ENCODE data around the gene FCER2. TPM values are rescaled to one million over a fixed set of nuclear protein-coding genes. Genes with fewer than 3 reads are reported as not detected.

Gene FCER2
- total RNA-seq, 1 donor from 2014 or later = 0.58 TPM

- Histone ChIP-seq H3K4me3 (peak within 1 kb of the TSS; percentile 100), H3K4me1 (peaks cover 6% of the 10 kb centered on the region), H3K27ac (peak within 1 kb of the TSS; percentile 92), H3K27me3 (no peaks in the 10 kb centered on the region), H3K36me3 (peaks cover 25% of the 10 kb centered on the region), H3K9me3 (no peaks in the 10 kb centered on the region)
- peak; percentile 94 for DNase-seq
- peak; percentile 91 for TF ChIP-seq CTCF (IDR thresholded peaks at IDR 0.05)
- intact Hi-C loops (cut with DNase I) = loop anchor here (10.0 kb wide), 1 partner anchor 124 kb away; no protein-coding TSS in a partner anchor
- ATAC-seq = peak; percentile 91
These were observed 21.2 kb downstream of the FCER2 start, which contains the start of gene TRAPPC5 for GRCh38 chr19:7680606-7681339. Gene TRAPPC5, plus strand, starts transcription at chr19:7680833. Its CDS starts 1,421 bp downstream, at chr19:7682254.

GRCh38 chr19:7679771-7680605, 21.9 kb downstream of the FCER2 start:
- ATAC-seq (no peak), DNase-seq (no peak)
- Histone ChIP-seq H3K27ac (no peak overlapping the region), H3K4me3 (peak overlapping the region; percentile 100), H3K36me3 (peaks cover 22% of the 10 kb centered on the region), H3K27me3 (no peaks in the 10 kb centered on the region), H3K4me1 (peaks cover 6% of the 10 kb centered on the region), H3K9me3 (no peaks in the 10 kb centered on the region)
- TF ChIP-seq CTCF (IDR thresholded peaks at IDR 0.05) = no peak
- intact Hi-C loops (cut with DNase I) = loop anchor here (10.0 kb wide), 1 partner anchor 125 kb away; no protein-coding TSS in a partner anchor

GRCh38 chr19:7678971-7679751, 22.8 kb downstream of the FCER2 start:
- Histone ChIP-seq H3K4me1 (peaks cover 6% of the 10 kb centered on the region), H3K36me3 (peaks cover 16% of the 10 kb centered on the region), H3K4me3 (peak overlapping the region; percentile 100), H3K27ac (no peak overlapping the region), H3K9me3 (no peaks in the 10 kb centered on the region), H3K27me3 (no peaks in the 10 kb centered on the region)
- DNase-seq (no peak), ATAC-seq (peak; percentile 3)
- TF ChIP-seq CTCF (IDR thresholded peaks at IDR 0.05) = peak; percentile 9
- intact Hi-C loops (cut with DNase I) = no loop called here

DNA sequence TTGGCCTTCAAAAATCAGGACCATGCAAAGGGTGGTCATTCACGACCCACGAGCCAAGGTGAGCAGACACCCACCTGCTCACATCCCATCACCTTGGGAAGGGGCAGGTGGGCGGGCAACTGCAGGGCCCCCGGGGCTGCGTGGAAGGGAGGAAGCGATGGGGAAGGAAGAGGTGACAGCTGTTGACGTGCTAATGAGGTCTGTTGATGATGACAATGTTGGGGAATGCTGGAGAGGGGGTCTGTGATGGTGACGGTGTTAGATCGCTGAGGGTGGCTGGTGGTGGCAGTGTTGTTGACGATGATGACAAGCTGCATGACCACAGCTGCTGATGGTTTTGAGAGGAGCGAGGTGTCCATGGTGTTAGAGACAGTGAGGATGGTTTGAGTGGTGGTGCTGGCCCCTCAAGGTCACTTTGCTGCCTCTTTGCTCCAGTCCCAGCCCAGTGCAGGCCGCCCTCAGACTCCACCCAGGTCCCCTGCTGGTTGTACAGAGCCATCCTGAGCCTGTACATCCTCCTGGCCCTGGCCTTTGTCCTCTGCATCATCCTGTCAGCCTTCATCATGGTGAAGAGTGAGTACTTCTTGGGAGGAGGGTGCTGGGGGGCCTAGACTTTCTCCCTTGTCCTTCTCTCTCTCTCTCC, 24.1 kb downstream of the FCER2 start:
- no peak for TF ChIP-seq CTCF (IDR thresholded peaks at IDR 0.05)
- Histone ChIP-seq H3K36me3 (peaks cover 4% of the 10 kb centered on the region), H3K27ac (peak overlapping the region; percentile 51), H3K4me1 (peaks cover 6% of the 10 kb centered on the region), H3K4me3 (peak overlapping the region; percentile 34), H3K27me3 (no peaks in the 10 kb centered on the region), H3K9me3 (no peaks in the 10 kb centered on the region)
- peak; percentile 70 for DNase-seq
- no peak for ATAC-seq
- intact Hi-C loops (cut with DNase I) = no loop called here

- ATAC-seq (peak; percentile 8), DNase-seq (peak; percentile 83)
- intact Hi-C loops (cut with DNase I) = no loop called here
- peak within 1 kb of the TSS; percentile 34 for H3K4me3 ChIP-seq
- no peak for TF ChIP-seq CTCF (IDR thresholded peaks at IDR 0.05)
- H3K4me1 ChIP-seq = peaks cover 6% of the 10 kb centered on the region
- H3K36me3 ChIP-seq = no peaks in the 10 kb centered on the region
- H3K27ac ChIP-seq = peak within 1 kb of the TSS; percentile 51
- H3K9me3 ChIP-seq = no peaks in the 10 kb centered on the region
- peaks cover 8% of the 10 kb centered on the region for H3K27me3 ChIP-seq
These were observed 25.1 kb downstream of the FCER2 start, which contains the start of gene MCEMP1 for GRCh38 chr19:7676854-7677253. Gene MCEMP1, plus strand, starts transcription at chr19:7677090. Its CDS starts 31 bp downstream, at chr19:7677121.
